ENCODE results near the gene SMURF1.
"Not testable (repeated sequence)": the region's sequence is repeated elsewhere in the genome, so short reads cannot be mapped to it uniquely, and the experiment has no call there.

The SMURF1 gene

DNA sequence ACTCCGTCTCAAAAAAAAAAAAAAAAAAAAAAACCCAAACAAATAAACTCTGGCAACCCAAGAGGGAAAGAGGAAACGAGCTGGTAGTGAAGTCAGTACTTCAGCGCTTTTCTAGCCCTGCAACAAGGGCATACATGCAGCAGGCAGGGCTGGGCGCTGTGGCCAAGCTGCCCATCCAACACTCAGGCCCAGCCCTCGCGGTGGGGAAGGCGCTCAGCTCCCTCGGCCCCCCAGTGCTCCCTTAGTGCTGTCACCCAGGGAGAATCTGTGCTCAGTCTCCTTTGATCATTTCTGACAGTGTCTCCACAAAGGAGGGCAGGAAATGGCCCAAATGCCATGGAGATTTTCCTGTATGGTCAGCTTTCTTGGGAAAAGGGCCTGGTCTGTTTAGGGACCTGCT is 97.2 kb downstream of the SMURF1 start:
- DNase-seq, result no peak

DNA sequence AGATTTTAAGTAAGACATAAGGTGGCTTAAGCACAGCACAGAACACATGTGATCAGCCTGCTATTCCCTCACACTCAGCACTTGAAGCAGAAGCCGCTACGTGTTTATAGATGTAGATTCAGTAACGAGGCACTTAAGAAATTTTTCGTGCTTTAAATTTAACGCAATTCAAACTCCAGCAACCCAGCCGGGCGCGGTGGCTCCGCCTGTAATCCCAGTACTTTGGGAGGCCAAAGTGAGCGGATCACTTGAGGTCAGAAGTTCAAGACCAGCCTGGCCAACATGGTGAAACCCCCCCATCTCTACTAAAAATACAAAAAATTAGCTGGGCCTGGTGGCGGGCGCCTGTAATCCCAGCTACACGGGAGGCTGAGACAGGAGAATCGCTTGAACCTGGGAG is 97.6 kb downstream of the SMURF1 start:
- DNase-seq, result not testable (repeated sequence)

GRCh38 chr7:99044858-99045257 is 99.0 kb downstream of the SMURF1 start:
- DNase-seq, result not testable (repeated sequence)

- no peak for DNase-seq
Measured at GRCh38 chr7:99042957-99043356, 101.0 kb downstream of the SMURF1 start.

- DNase-seq, result no peak
Measured at GRCh38 chr7:99041526-99041925, 102.4 kb downstream of the SMURF1 start.

GRCh38 chr7:99040104-99040958 is 103.6 kb downstream of the SMURF1 start:
- peak; percentile 69 for DNase-seq

DNA sequence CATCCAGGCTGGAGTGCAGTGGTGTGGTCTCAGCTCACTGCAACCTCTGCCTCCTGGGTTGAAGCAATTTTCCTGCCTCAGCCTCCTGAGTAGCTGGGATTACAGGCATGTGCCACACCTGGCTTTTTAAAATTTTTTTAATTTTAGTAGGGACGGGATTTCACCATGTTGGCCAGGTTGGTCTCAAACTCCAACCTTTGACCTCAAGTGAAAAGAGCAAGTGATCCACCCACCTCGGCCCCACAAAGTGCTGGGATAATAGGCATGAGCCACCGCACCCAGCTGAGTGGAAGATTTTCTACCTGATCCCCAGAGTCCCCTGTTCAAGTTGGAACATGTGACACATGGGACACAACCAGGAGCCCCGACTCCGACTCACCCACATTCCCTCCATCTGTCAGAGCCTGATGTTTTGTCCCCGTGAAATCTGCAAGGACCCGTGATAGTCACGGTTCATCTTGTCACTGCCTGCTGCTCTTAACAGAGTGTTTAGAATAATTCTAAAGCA is 104.5 kb downstream of the SMURF1 start:
- no peak for DNase-seq

GRCh38 chr7:99038086-99038855 is 105.6 kb downstream of the SMURF1 start:
- no peak for DNase-seq

DNA sequence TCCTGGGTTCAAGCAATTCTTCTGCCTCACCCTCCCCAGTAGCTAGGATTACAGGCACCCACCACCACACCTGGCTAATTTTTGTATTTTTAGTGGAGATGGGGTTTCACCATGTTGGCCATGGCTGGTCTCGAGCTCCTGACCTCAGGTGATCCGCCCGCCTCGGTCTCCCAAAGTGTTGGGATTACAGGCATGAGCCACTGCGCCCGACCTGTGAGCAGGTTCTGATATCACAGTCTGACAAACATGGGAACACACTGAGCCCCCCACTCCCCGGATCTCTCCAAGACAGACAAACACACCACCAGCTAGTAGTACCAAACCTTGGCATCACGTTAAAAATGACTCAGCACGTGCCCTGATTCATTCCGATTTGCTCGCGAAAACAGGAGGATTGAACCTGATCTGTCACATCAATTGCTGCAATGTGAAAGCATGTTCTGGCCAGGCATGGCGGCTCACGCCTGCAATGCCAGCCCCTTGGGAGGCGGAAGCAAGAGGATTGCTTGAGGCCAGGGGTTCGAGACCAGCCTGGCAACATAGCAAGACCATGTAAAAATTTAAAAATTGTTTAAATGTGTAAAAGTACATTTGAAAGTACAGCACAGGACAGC is 106.5 kb downstream of the SMURF1 start:
- no peak for DNase-seq

GRCh38 chr7:99036546-99037111 is 107.3 kb downstream of the SMURF1 start:
- no peak for DNase-seq

- DNase-seq, result no peak
Measured at GRCh38 chr7:99035723-99036545, 108.0 kb downstream of the SMURF1 start.

DNA sequence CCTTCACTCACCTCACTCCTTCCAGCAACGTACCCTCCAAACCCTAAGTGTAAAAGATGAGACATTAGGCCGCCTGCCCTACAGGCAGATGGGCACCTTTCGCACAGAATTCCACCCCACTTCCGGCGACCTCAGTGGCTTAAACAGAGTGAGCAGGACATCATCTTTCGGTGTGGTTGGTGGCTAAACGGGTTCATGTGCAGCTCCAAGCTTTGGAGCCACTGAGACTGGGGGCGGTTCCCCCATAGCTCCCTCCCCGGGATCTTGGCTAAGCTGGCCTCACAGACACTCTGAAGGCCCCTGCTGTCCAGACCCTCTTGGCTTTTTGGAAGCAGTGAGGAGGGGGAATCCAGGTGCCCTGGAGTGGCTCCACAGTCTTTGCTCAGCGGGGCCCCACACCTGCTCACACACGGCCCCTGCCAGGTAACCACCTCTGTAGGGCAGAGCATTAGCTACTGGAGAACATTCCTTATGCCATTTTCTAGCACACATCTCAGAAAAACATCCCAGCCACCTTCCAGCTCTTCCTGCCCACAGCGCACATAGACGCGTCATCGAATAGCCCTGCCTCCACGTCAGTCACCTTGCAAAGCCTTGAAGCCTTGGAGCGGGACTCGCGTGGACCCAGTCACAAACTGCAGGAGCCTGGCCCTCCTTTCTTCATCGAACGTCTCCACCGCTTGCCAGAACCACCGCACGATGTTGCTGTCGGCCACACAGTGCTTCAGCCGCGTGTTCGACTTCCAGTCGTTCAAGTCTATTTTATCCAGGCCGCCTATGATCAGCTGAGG is 108.8 kb downstream of the SMURF1 start:
- DNase-seq, result no peak

DNA sequence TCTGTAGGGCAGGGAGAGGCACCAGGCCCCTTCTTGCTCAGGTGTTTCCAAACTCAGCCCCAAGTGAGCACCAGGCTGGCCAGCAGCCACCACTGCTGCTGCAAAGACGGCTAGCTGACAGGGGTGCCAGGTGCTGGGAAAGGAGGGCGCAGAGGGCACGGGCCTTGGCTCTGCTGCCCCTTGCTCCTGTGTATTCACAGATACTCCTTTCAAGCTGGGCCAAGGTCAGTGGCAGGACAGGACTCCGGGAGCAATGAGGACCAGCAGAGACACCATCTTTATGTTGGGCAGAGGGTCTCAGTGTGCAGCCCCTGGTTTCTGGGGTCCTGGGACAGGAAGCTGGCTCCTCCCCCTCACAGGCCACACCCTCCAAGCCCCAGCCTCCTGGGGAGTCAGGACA is 110.1 kb downstream of the SMURF1 start:
- no peak for DNase-seq

- DNase-seq, result no peak
Measured at GRCh38 chr7:99032928-99033327, 111.0 kb downstream of the SMURF1 start.

DNA sequence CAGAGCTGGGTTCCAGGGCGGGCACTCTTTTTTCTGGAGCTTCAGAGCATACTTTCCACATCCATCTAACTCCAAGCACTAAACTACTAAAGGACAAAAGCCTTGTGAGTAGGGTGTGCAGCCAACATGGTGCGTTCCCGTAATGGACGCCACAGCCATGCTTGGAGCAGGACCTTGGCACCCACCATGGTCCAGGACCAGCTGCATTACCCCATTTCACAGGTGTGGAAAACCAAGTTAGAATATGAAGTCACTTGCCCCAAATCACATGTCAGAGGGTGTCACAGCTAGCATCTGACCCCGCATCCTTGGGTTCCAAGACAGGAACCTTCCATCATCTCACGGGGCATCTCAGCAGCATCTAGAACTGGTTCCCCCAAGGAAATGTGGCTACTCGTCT is 112.4 kb downstream of the SMURF1 start:
- DNase-seq, result no peak

DNA sequence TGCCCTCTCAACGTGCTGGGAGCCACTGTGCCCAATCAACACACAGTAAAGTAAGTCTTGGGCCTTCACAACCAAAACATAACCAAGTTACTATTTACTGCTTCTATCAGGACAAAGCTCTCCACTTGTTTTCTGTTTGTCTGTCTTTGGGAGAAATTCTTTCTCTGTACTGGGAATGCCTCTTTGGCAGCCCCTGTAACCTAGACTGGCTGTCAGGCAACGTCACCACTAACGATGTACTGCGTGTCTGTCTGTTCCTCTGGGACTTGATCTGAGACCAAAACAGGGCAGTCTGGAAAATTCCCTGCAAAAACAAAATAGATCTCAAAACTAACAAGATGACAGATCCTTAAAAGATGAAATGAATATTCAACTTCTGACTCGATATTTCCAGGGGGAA is 113.0 kb downstream of the SMURF1 start:
- DNase-seq, result no peak

- DNase-seq, result no peak
Measured at GRCh38 chr7:99030457-99030856, 113.5 kb downstream of the SMURF1 start.

DNA sequence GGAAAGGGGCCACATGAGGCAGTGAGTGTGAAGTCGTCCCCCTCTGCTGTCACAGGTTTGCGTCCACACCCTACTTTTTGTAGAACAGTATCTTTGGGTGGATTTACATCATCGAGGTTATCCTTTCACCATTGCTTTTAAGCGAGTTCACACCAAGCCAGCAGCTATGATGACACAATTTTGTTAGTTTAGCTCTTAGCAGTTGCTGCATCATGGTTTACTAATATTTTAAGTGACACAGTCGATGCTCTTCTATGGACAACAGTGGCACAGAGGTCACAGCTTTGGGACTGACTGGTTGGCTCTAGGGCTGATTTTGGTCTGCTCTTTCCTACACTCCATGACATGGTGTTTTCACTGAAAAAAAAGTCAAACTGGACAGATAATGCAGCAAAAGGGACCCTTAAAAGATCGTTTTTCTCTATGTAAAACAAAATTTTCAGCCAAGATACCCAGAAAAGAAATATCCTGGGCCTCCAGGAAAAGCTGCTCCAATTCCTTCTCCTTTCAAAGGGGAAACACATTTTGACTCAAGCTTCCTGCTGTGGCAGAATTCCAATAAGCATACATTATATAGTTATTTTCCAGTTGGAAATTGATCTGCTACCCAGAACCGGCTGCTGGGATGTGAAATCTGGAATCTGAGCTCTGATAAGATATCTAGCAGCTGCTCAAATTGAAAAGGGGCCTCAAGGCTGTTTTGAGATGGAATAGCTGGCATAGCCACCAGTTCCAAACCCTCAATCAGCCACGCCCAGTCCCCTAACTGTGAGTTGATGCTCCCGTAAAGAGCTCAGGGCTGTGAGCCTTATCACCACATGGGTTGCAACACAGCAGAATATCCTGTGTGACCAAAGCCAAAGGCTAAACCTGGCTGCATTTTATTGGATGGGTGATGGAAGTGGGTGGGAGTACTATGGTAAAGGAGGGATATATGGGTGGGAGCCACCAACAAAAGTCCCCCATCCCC is 114.2 kb downstream of the SMURF1 start:
- DNase-seq, result no peak

GRCh38 chr7:99028261-99028973 is 115.5 kb downstream of the SMURF1 start:
- DNase-seq, result no peak

Measured in CD4-positive, alpha-beta T cell treated with Interleukin-17A for 1 hour (primary cell).